ENCODE measurements around the gene CCDC110.

Gene CCDC110

GRCh38 chr4:185412412-185412811 lies 59.1 kb downstream of the CCDC110 start:
- no peak for DNase-seq

DNA sequence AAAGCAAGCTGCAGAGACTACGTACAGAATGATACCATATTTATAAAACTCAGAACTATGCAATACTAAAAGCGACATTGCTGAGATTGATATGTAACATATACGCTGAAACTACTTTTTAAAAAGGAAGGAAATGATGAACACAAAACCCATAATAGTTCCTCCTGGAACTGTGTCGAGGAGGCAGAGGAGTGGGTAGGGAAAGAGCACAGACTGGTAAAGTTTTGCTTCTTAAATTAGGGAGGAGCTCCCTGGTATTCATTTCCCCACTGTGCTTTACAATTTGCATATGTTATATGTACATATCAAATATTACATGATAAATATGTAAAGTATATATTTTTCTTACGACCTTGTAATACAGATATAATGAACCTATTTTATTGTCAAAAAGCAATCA lies 59.7 kb downstream of the CCDC110 start:
- no peak for DNase-seq

DNA sequence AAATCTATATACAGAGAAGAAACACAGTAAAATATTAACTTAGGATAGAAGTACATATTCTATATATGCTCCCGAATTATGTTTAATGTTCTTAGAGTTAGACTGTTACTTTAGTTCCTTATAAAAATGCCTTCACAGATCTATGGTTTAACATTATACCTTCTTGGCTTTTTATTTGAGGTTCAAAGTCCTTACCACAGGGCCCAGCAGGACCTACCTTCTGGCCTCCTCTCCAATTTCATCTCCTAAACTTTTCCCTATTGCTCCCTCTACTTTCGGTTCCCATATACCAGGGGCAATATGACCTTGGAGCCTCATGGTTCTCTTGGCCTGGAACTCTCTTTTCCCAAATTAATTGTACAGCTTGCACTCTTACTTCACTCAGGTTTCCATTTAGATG lies 63.1 kb downstream of the CCDC110 start:
- DNase-seq, result no peak

DNA sequence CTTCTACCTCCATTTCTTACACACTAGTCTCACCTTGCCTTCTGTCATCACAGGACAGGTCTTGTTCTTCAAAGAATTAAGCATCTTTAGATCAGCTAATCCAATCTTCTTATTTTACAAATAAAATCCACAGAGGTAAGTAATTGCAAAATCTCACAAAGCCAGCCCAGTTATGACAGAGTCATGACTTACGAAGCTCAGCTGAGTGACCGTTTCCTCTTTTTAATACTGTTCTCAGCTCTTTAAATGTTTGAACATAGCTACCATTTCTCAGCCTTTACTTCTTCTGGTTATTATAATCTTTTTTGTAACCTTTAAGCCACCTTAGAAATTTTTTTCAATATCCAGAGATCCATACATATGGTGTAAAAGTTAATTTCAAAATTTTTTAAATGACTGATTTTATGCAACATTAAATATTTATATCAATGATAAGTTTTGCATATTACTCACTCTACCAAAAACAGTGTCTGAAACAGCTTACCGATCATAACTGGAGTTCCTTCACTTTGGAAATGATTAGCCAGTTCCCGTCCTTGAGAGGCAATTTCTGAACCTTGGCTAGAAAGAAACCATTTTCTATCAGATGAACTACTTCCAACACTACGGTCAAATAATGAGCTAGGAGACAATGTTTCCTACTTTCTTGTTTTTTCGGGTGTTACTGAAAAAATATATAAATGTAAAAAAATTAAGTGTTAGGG lies 66.1 kb downstream of the CCDC110 start:
- no peak for DNase-seq

DNA sequence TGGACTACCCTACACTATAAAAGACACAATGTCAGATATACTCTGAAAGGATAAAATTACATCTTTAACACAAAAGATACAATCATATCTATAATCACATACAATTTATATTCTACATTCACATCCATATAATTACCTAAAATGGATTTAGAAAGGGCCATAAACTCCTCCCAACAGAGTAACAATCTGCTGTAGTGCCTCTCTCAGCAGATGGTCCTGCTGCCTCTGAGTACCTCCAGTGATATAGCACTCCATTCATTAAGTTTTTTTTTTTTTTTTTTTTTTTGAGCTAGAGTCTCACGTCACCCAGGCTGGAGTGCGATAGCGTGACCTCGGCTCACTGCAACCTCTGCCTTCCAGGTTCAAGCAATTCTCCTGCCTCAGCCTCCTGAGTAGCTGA lies 67.5 kb downstream of the CCDC110 start:
- no peak for DNase-seq

GRCh38 chr4:185399466-185399865 lies 72.1 kb downstream of the CCDC110 start:
- no peak for DNase-seq

DNA sequence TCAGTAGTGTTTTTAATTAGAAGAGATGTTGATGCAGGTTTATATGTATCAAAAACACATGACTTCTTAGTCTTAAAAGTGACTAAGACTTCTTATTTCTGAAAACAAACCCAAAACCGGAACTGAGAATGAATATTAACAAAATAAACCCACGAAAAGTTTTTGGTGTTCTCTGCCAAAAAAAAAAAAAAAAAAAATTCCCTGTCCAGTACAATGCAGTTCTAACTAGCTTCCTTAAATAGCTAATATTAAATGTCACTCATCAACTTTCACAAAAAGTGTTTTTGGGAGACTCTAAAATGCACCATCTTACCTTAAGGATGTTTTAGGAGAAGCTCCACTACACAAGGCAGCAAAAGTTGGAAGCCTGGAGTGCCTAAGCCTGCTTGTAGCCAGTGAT lies 72.9 kb downstream of the CCDC110 start:
- no peak for DNase-seq

- peak in 1 of 2 experiments; percentile 9 for DNase-seq
Measured at GRCh38 chr4:185396724-185397385, 74.7 kb downstream of the CCDC110 start, which contains the start of gene ANKRD37. Gene ANKRD37 (plus strand): TSS chr4:185396841. CDS start chr4:185396924, 83 bp downstream.

DNA sequence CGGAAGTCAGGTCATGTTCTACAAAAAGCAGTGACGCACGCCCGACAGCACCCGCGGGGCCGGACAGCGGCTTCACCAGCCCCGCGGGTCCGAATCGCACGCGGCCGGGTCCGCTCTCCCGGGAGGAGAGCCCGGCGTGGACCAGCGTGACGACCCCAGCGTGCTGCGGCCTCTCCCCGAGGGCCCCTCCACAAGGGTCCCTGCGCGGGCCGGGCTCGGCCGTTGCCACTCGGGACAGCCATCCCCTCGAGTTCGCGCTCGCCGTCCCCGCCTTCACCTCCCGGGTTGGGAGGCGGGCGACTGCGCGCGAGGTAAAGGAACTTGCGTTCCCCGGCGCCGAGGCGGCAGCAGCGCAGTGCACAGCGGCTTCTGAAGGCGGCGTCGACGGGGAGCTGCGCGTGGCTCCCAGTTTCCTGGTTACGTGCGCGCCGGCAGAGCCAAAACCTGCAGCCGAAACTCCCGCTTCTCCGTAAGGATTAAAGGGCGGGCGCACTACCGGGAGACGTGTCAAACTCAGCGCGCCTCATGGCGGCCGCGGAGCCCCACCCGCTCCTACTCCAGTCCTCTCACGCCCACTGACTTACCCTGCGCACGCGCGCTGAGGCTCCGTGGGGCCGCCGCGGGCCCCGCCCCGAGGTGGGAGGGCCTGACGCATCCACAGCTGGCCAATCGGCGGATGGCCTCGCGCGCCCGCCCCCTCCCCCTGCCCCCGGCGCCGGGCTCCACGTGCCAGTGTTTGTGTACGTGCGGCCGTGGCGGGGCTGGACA lies 75.4 kb downstream of the CCDC110 start:
- peak; percentile 96 for DNase-seq

DNA sequence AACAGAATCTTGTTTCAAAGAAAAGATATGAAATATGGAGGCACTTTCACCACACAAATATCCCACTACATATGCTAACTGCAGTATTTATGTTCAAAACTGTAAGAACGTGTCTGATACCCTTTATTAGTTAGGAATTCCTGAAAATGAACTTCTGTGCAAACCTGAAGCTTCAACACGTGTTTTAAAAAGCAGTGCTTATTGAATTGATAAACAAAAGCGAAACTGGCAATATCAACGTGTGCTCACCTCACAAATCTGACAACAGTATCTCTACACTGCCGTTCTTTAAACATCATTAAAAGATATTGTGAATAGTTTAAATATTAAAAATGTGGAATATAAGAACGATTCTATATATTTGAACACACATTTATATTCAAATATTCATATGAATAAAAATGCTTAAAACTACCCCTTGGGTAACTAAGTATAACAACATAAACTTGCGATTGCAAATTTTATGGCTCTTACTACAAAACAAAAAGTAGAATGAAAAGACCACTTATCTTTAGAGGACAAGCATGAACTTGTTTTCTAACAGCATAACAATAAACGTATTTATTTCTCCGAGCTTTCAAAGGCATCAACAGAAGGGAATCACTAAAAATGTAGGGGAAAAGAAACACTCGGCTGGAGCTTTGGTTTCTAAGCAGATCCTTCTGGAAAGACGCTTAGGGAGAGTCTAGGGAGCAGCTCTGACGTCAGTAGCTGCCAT lies 76.1 kb downstream of the CCDC110 start, which contains the start of gene LRP2BP:
LRP2BP (minus strand) TSS at position 687 of the 718 bp plus-strand sequence. CDS start 17,738 bp downstream, outside the sequence.
- DNase-seq, result no peak
